WI38 (cell line): Measurements from ENCODE around the gene MCOLN3.

Experiments
- H3K4me3 ChIP-seq: 2 replicates; pipeline ENCODE4 v1.5.1; 2011; ENCODE audit warnings: low read depth, mild to moderate bottlenecking, control low read depth, low read length
- CTCF ChIP-seq: IDR thresholded peaks from 2 replicates; pipeline ENCODE4 v1.5.1; 2012; ENCODE audit warnings: low read depth, mild to moderate bottlenecking, control low read depth, low read length

The MCOLN3 gene

GRCh38 chr1:84985365-84985764 is 62.9 kb downstream of the MCOLN3 start:
- no peak for TF ChIP-seq CTCF
- H3K4me3 ChIP-seq: no peak overlapping the region

GRCh38 chr1:84982395-84982794 is 65.9 kb downstream of the MCOLN3 start:
- no peak overlapping the region for H3K4me3 ChIP-seq
- TF ChIP-seq CTCF: no peak

GRCh38 chr1:84975035-84975434 is 73.3 kb downstream of the MCOLN3 start:
- no peak for TF ChIP-seq CTCF
- no peak overlapping the region for H3K4me3 ChIP-seq

- H3K4me3 ChIP-seq: no peak overlapping the region
- TF ChIP-seq CTCF: no peak
Measured at GRCh38 chr1:84973498-84974334, 74.6 kb downstream of the MCOLN3 start.

GRCh38 chr1:84972377-84972987 is 75.8 kb downstream of the MCOLN3 start:
- no peak for TF ChIP-seq CTCF
- no peak overlapping the region for H3K4me3 ChIP-seq

- no peak overlapping the region for H3K4me3 ChIP-seq
Measured at GRCh38 chr1:84971957-84972356, 76.3 kb downstream of the MCOLN3 start.

More at GRCh38 chr1:84971957-84972356, 76.3 kb downstream of the MCOLN3 start:
- TF ChIP-seq CTCF: no peak
